Liver (tissue), 9 donors: ENCODE results near the gene GREB1. TPM values are rescaled to one million over a fixed set of nuclear protein-coding genes. Genes with fewer than 3 reads are reported as not detected.

Experiments
- DNase-seq: peaks from one replicate; pipeline ENCODE4 v3.0.0-alpha.2; 2017; ENCODE audit warnings: low spot score
- H3K27ac ChIP-seq, 2 donors: one replicate each; pipeline ENCODE4 v1.7.0; 2013; ENCODE audit warnings: inconsistent platforms in 2 of 2, low read length in 2 of 2, control low read depth in 1 of 2, low read depth in 1 of 2, mild to moderate bottlenecking in 1 of 2
- H3K27me3 ChIP-seq, 4 donors: one replicate each; pipeline versions ENCODE4 v1.6.1 to v1.7.0; 2013; ENCODE audit warnings: low read length in 3 of 4, inconsistent platforms in 1 of 4, mild to moderate bottlenecking in 1 of 4, moderate library complexity in 1 of 4; ENCODE audit not compliant: control insufficient read depth in 4 of 4, insufficient read depth in 4 of 4
- H3K36me3 ChIP-seq, 4 donors: one replicate each; pipeline versions ENCODE4 v1.6.1 to v1.7.0; 2013; ENCODE audit warnings: low read length in 3 of 4, mild to moderate bottlenecking in 3 of 4, low read depth in 1 of 4, moderate library complexity in 1 of 4; ENCODE audit not compliant: control insufficient read depth in 4 of 4, insufficient read depth in 3 of 4
- H3K4me1 ChIP-seq, 4 donors: one replicate each; pipeline versions ENCODE4 v1.6.1 to v1.7.0; 2013; ENCODE audit warnings: low read length in 3 of 4, mild to moderate bottlenecking in 3 of 4, moderate library complexity in 1 of 4; ENCODE audit not compliant: control insufficient read depth in 4 of 4, insufficient read depth in 4 of 4
- H3K4me3 ChIP-seq, 3 donors: one replicate each; pipeline versions ENCODE4 v1.6.1 to v1.7.0; 2013; ENCODE audit warnings: low read length in 3 of 3, control low read depth in 1 of 3, low read depth in 1 of 3, mild to moderate bottlenecking in 1 of 3
- H3K9ac ChIP-seq, 2 donors: one replicate each; pipeline ENCODE4 v1.7.0; 2013; ENCODE audit warnings: low read length in 2 of 2, mild to moderate bottlenecking in 2 of 2, moderate library complexity in 2 of 2, control low read depth in 1 of 2, low read depth in 1 of 2
- H3K9me3 ChIP-seq, 4 donors: one replicate each; pipeline versions ENCODE4 v1.6.1 to v1.7.0; 2013; ENCODE audit warnings: low read length in 3 of 4; ENCODE audit not compliant: control insufficient read depth in 4 of 4
- ATF3 ChIP-seq: IDR thresholded peaks from 2 replicates; pipeline ENCODE4 v1.6.1; 2016; ENCODE audit warnings: antibody characterized with exemption
- CTCF ChIP-seq: fragments of 150-350 bp; IDR thresholded peaks from 2 replicates; pipeline ENCODE4 v1.5.1; 2017; ENCODE audit warnings: improper control_type of control experiment, low read depth, low read length; ENCODE audit not compliant: missing input control
- FOXA1 ChIP-seq: IDR thresholded peaks from 2 replicates; pipeline ENCODE4 v1.6.1; 2016; ENCODE audit warnings: antibody characterized with exemption
- FOXA2 ChIP-seq: IDR thresholded peaks from 2 replicates; pipeline ENCODE4 v1.6.1; 2016; ENCODE audit warnings: antibody characterized with exemption
- GABPA ChIP-seq, 2 donors: IDR thresholded peaks in 1 of 2; conservative IDR thresholded peaks in 1 of 2; 2 replicates each; pipeline ENCODE4 v1.6.1; 2016; ENCODE audit warnings: antibody characterized with exemption in 2 of 2, mild to moderate bottlenecking in 1 of 2, moderate library complexity in 1 of 2
- HNF4G ChIP-seq: IDR thresholded peaks from 2 replicates; pipeline ENCODE4 v1.6.1; 2016; ENCODE audit warnings: antibody characterized with exemption
- JUND ChIP-seq, 2 donors: IDR thresholded peaks; 2 replicates each; pipeline ENCODE4 v1.6.1; 2016; ENCODE audit warnings: antibody characterized with exemption in 2 of 2
- RAD21 ChIP-seq, 2 donors: IDR thresholded peaks; 2 replicates each; pipeline ENCODE4 v1.6.1; 2016; ENCODE audit warnings: antibody characterized with exemption in 2 of 2, mild to moderate bottlenecking in 2 of 2
- SP1 ChIP-seq: IDR thresholded peaks from 2 replicates; pipeline ENCODE4 v1.6.1; 2018; ENCODE audit warnings: antibody characterized with exemption, mild to moderate bottlenecking
- TAF1 ChIP-seq: conservative IDR thresholded peaks from 2 replicates; pipeline ENCODE4 v1.6.1; 2016; ENCODE audit warnings: antibody characterized with exemption, mild to moderate bottlenecking
- whole genome bisulfite sequencing: extraction: QIAGEN DNeasy Blood & Tissue Kit; methylation state at CpG from one replicate; pipeline ENCODE4 v1.1.7; 2013; 5-methylcytosine and 5-hydroxymethylcytosine counted together
- polyA plus RNA-seq, 2 donors: library from polyadenylated mRNA; stranded (reverse) in 1 of 2; unstranded in 1 of 2; fragments of 200-250 nt in 1 of 2; fragments of >200 nt in 1 of 2; fragmentation: Nextera tagmentation in 1 of 2; extraction: Ambion mirVana in 1 of 2; gene quantifications; one replicate each; pipeline versions ENCODE4 v1.2.1 to v1.2.3, GENCODE V29; 2013 to 2015
- total RNA-seq, 2 donors: library from RNA; depleted of rRNA; stranded (reverse); fragments of >200 nt; gene quantifications; one replicate each; pipeline ENCODE4 v1.2.3, GENCODE V29; 2014
- TF ChIP-seq, protein P1 (sequence below): IDR thresholded peaks from 2 replicates; pipeline ENCODE4 v1.6.1; 2016; ENCODE audit warnings: antibody characterized with exemption
- TF ChIP-seq, protein P2 (sequence below): IDR thresholded peaks from 2 replicates; pipeline ENCODE4 v1.6.1; 2016; ENCODE audit warnings: antibody characterized with exemption, mild to moderate bottlenecking
- TF ChIP-seq, protein P3 (sequence below): IDR thresholded peaks from 2 replicates; pipeline ENCODE4 v1.6.1; 2016; ENCODE audit warnings: antibody characterized with exemption
- donor health status: healthy.
- donor health status: healthy.
- donor health status: healthy.
- donor health status: healthy.
- donor health status: healthy.

GREB1 gene
- total and polyA plus RNA-seq, 4 donors = 1.0 to 6.3 (median 3.6) TPM

GRCh38 chr2:11679486-11680181, 145.8 kb downstream of the GREB1 start:
- Histone ChIP-seq H3K27ac (no peak overlapping the region), H3K9ac (no peak overlapping the region), H3K4me3 (no peak overlapping the region), H3K36me3 (no peaks in the 10 kb centered on the region), H3K4me1 (no peaks in the 10 kb centered on the region), H3K27me3 (peaks cover 0 to 6% (median 2%) of the 10 kb centered on the region in 4 donors), H3K9me3 (no peaks in the 10 kb centered on the region)
- no peak for DNase-seq
- no peak for TF ChIP-seq TAF1
- no peak for TF ChIP-seq ATF3
- TF ChIP-seq RAD21 (IDR thresholded peaks at IDR 0.05) = no peak
- TF ChIP-seq FOXA2 = no peak
- TF ChIP-seq, protein P1, sequence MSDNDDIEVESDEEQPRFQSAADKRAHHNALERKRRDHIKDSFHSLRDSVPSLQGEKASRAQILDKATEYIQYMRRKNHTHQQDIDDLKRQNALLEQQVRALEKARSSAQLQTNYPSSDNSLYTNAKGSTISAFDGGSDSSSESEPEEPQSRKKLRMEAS = no peak
- TF ChIP-seq, protein P2, sequence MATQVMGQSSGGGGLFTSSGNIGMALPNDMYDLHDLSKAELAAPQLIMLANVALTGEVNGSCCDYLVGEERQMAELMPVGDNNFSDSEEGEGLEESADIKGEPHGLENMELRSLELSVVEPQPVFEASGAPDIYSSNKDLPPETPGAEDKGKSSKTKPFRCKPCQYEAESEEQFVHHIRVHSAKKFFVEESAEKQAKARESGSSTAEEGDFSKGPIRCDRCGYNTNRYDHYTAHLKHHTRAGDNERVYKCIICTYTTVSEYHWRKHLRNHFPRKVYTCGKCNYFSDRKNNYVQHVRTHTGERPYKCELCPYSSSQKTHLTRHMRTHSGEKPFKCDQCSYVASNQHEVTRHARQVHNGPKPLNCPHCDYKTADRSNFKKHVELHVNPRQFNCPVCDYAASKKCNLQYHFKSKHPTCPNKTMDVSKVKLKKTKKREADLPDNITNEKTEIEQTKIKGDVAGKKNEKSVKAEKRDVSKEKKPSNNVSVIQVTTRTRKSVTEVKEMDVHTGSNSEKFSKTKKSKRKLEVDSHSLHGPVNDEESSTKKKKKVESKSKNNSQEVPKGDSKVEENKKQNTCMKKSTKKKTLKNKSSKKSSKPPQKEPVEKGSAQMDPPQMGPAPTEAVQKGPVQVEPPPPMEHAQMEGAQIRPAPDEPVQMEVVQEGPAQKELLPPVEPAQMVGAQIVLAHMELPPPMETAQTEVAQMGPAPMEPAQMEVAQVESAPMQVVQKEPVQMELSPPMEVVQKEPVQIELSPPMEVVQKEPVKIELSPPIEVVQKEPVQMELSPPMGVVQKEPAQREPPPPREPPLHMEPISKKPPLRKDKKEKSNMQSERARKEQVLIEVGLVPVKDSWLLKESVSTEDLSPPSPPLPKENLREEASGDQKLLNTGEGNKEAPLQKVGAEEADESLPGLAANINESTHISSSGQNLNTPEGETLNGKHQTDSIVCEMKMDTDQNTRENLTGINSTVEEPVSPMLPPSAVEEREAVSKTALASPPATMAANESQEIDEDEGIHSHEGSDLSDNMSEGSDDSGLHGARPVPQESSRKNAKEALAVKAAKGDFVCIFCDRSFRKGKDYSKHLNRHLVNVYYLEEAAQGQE = no peak
- WGBS = 83% methylated on average over 13 of the region's 13 CpGs

DNA sequence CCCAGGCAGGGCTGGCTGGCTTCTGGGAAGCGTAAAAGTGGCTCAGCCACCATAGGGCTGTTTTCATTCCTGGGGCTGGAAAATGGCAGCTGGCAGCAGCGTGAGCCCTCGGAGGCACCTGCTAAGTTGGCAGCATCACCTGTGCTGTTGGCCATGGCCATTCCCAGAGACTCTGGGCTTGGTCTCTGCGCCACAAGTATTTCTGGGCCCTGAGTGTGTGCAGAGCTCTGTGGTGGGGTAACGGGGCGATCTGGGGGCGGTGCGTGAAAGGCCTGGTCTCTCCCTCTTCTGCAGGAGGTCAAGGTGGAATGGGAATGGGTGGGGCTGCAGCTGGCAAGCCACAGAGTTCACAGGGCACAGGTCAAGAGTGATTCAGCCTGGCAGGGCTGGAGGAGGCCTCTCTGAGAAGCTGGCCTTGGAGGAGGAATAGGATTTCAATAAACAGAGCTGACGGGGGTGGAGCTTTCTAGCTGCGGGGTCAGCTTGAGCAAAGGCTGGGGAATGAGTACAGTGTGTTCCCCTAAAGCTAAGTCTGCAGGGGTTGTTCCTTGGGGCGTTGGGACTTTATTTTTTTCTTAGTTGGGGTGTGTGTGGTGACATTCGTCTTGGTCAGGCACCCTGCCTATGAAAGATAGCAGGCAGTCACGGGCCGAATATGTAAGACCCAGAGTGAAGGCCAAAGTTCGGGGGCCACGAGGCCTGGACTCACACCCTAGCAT, 146.5 kb downstream of the GREB1 start:
- peaks cover 0 to 4% (median 2%) of the 10 kb centered on the region in 4 donors for H3K27me3 ChIP-seq
- H3K36me3 ChIP-seq = no peaks in the 10 kb centered on the region
- no peaks in the 10 kb centered on the region for H3K9me3 ChIP-seq
- no peak overlapping the region for H3K27ac ChIP-seq
- H3K4me1 ChIP-seq = no peaks in the 10 kb centered on the region
- no peak overlapping the region for H3K9ac ChIP-seq
- no peak overlapping the region for H3K4me3 ChIP-seq
- no peak for DNase-seq
- WGBS = 83% methylated on average over 16 of the region's 16 CpGs
- TF ChIP-seq FOXA1 (no peak), CTCF (no peak), ATF3 (no peak), JUND (IDR thresholded peaks at IDR 0.05) (no peak), GABPA (IDR thresholded peaks at IDR 0.05 in 1 of 2, conservative IDR thresholded peaks at IDR 0.05 in 1 of 2) (no peak), HNF4G (no peak), SP1 (no peak), RAD21 (IDR thresholded peaks at IDR 0.05) (no peak)
- TF ChIP-seq, protein P1 = no peak
- TF ChIP-seq, protein P3, sequence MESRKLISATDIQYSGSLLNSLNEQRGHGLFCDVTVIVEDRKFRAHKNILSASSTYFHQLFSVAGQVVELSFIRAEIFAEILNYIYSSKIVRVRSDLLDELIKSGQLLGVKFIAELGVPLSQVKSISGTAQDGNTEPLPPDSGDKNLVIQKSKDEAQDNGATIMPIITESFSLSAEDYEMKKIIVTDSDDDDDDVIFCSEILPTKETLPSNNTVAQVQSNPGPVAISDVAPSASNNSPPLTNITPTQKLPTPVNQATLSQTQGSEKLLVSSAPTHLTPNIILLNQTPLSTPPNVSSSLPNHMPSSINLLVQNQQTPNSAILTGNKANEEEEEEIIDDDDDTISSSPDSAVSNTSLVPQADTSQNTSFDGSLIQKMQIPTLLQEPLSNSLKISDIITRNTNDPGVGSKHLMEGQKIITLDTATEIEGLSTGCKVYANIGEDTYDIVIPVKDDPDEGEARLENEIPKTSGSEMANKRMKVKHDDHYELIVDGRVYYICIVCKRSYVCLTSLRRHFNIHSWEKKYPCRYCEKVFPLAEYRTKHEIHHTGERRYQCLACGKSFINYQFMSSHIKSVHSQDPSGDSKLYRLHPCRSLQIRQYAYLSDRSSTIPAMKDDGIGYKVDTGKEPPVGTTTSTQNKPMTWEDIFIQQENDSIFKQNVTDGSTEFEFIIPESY = no peak
- TF ChIP-seq, protein P2 = no peak
